ENCODE results near the gene GALNT6.
"Not testable (repeated sequence)": the region's sequence is repeated elsewhere in the genome, so short reads cannot be mapped to it uniquely, and the experiment has no call there.

The GALNT6 gene

GRCh38 chr12:51346581-51346980, 44.6 kb downstream of the GALNT6 start, which contains the start of gene CELA1:
TSS of gene CELA1 (minus strand) at chr12:51346679. CDS start at chr12:51346638, 41 bp downstream.
- DNase-seq (ENCODE audit: low spot score), result no peak
- TF ChIP-seq CTCF (IDR thresholded peaks at IDR 0.05; ENCODE audit: borderline replicate concordance, control extremely low read depth, extremely low read depth, insufficient read depth, missing control alignments), result no peak
- in situ Hi-C loops (cut with MboI; ENCODE audit: low sequenced_read_pairs, unreplicated experiment), result no loop called here

GRCh38 chr12:51345681-51346080, 45.5 kb downstream of the GALNT6 start:
- in situ Hi-C loops (cut with MboI; ENCODE audit: low sequenced_read_pairs, unreplicated experiment), result no loop called here

GRCh38 chr12:51343201-51343600, 48.0 kb downstream of the GALNT6 start:
- in situ Hi-C loops (cut with MboI; ENCODE audit: low sequenced_read_pairs, unreplicated experiment), result loop anchor here (5.0 kb wide), 1 partner anchor 296 kb away; the partner anchor contains the start of gene LETMD1
- no peak for DNase-seq (ENCODE audit: low spot score)
- TF ChIP-seq CTCF (IDR thresholded peaks at IDR 0.05; ENCODE audit: borderline replicate concordance, control extremely low read depth, extremely low read depth, insufficient read depth, missing control alignments), result no peak

More at GRCh38 chr12:51345681-51346080, 45.5 kb downstream of the GALNT6 start:
- TF ChIP-seq CTCF (IDR thresholded peaks at IDR 0.05; ENCODE audit: borderline replicate concordance, control extremely low read depth, extremely low read depth, insufficient read depth, missing control alignments), result no peak
- DNase-seq (ENCODE audit: low spot score), result no peak

GRCh38 chr12:51342416-51342815, 48.8 kb downstream of the GALNT6 start:
- no peak for DNase-seq (ENCODE audit: low spot score)
- in situ Hi-C loops (cut with MboI; ENCODE audit: low sequenced_read_pairs, unreplicated experiment), result loop anchor here (5.0 kb wide), 1 partner anchor 295 kb away; the partner anchor contains the start of gene LETMD1
- TF ChIP-seq CTCF (IDR thresholded peaks at IDR 0.05; ENCODE audit: borderline replicate concordance, control extremely low read depth, extremely low read depth, insufficient read depth, missing control alignments), result no peak

- in situ Hi-C loops (cut with MboI; ENCODE audit: low sequenced_read_pairs, unreplicated experiment), result loop anchor here (5.0 kb wide), 1 partner anchor 294 kb away; the partner anchor contains the start of gene LETMD1
- peak; percentile 96 for TF ChIP-seq CTCF (IDR thresholded peaks at IDR 0.05; ENCODE audit: borderline replicate concordance, control extremely low read depth, extremely low read depth, insufficient read depth, missing control alignments)
- peak; percentile 75 for DNase-seq (ENCODE audit: low spot score)
Observed at GRCh38 chr12:51341251-51342007, 49.8 kb downstream of the GALNT6 start.

- no peak for DNase-seq (ENCODE audit: low spot score)
- no peak for TF ChIP-seq CTCF (IDR thresholded peaks at IDR 0.05; ENCODE audit: borderline replicate concordance, control extremely low read depth, extremely low read depth, insufficient read depth, missing control alignments)
- in situ Hi-C loops (cut with MboI; ENCODE audit: low sequenced_read_pairs, unreplicated experiment), result loop anchor here (5.0 kb wide), 1 partner anchor 292 kb away; the partner anchor contains the start of gene LETMD1
Observed at GRCh38 chr12:51339750-51340149, 51.5 kb downstream of the GALNT6 start.

GRCh38 chr12:51337336-51337735, 53.9 kb downstream of the GALNT6 start:
- in situ Hi-C loops (cut with MboI; ENCODE audit: low sequenced_read_pairs, unreplicated experiment); DNase-seq (ENCODE audit: low spot score): not testable (repeated sequence)
